Activated CD4-positive, alpha-beta T cell treated with anti-CD3 and anti-CD28 coated beads, Interleukin-2, Interleukin-6, amounts not matched to agents 100 ng/mL and 50 ng/mL, durations not matched to agents 16 hours and 8 hours (primary cell): ENCODE results near the gene TPD52L1.
"Not testable (repeated sequence)": the region's sequence is repeated elsewhere in the genome, so short reads cannot be mapped to it uniquely, and the experiment has no call there.

ENCODE experiments used
- DNase-seq: peaks from one replicate; pipeline ENCODE4 v3.0.0-alpha.2; 2020

The TPD52L1 gene

GRCh38 chr6:125280370-125281035, 126.9 kb downstream of the TPD52L1 start:
- not testable (repeated sequence) for DNase-seq

GRCh38 chr6:125282470-125282869, 128.9 kb downstream of the TPD52L1 start:
- DNase-seq, result not testable (repeated sequence)

DNA sequence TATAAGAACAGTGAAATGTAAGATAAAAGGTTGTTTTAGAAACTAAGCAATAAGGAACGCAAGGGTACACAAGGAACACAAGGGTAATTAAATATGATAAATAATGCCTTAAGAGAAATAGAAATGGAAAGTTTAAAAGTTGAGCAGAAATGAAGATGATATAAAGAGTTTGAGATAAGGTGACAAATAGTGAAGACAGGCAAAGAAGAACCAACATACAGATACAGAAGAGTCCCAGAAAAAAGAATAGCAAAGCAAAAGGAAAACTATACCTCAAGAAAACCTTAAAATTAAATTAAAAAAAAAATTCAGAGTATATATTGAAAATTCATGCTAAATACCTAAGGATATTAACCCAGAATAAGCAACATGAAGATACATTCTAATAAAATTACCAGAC, 131.8 kb downstream of the TPD52L1 start:
- DNase-seq, result no peak

DNA sequence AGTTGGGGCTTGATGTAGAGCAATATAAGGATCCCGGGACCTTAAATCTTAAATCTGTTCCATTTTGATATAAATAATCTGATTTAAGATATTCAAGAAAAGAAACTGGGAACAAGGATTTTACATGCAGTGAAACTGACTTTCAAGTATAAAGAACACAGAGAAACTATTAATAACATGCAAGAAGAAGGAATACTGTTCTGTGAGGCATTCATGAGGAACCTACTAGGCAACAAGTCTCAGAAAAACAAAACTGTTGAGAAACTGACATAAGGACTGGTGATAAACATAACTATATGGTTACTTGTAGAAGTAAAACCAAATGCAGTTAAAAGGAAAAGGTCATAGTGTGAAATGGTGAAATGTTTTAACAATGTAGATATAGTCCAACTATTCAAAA, 132.4 kb downstream of the TPD52L1 start:
- no peak for DNase-seq

- no peak for DNase-seq
These were observed 134.1 kb downstream of the TPD52L1 start for GRCh38 chr6:125287718-125288117.

DNA sequence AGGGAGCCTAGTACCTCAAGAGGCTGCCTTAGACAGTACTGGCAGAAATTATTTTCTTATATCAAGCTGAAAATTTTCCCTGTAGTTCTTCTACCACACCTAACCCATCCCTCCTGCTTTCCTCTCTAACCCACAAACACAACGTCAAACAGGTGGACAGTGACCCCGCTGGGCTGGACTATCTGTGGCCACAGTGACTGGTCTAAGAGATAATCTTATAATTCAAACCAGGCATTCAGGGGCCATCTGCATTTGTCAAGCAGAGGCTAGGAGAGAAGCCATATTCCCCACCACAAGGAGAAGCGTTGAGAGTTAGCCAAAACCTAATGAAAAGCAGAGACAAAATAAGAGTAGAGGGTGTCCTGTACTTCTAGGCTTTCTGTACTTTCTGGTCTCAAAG, 140.0 kb downstream of the TPD52L1 start:
- no peak for DNase-seq

DNA sequence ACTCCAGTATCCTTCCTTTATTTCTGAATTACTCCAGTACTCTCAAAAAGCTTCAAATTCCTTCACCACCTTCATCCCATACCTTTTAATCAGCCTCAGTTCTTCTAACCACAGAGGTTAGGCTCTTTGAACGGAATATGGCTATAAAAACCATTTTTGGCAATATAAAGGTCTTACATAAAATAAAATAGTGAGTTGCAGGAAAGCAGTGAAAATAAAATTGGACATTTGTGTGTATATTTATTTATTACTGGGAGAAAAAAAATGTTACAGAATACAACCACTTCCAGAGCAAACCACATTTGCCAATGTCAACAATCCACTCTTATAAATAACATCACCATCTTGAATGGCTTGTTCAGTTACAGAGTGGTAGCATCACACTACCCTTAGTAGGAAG, 140.5 kb downstream of the TPD52L1 start:
- no peak for DNase-seq

DNA sequence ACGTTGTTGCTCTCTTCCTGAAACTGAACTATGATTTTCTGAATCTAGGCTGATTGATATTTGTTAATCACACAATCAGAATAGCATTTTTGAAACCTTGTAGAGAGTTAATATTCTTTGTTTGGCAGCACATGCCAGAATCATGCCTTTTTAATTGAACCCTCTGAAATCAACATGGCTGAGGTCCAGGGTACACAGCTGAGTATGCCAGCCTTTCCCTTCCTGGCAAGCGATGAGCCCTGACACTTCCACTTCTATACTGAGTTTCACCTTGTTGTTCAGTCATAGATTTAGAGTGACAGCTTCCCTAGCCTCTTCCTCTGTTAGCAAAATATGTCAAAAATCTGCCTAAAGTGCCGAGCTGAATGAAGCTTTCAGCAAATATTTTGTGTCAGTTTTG, 141.4 kb downstream of the TPD52L1 start:
- DNase-seq, result no peak

- no peak for DNase-seq
These were observed 142.9 kb downstream of the TPD52L1 start for GRCh38 chr6:125296471-125296870.

GRCh38 chr6:125299257-125299656, 145.7 kb downstream of the TPD52L1 start:
- no peak for DNase-seq

DNA sequence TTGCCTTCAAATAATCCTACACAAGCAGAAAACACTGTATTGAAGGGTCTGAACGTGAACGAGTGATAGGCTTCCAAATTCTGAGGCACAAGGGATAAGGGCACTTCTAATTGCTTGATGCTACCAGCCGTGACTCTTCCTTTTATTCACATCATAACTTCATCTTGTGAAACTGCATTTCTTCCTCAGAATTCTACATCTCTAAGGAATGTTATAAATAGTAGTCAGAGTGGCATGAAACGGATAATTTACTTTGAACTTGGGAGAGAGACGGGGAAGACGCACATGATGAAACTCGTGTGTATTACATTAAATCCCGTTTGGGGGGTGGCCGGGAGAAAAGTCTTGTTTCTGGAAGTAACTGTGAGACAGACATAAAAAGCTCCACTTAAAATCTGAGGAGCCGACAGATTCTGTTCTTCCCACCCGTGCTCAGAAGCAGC, 147.4 kb downstream of the TPD52L1 start:
- no peak for DNase-seq

- DNase-seq, result peak; percentile 60
These were observed 148.1 kb downstream of the TPD52L1 start, which contains the start of gene HDDC2 for GRCh38 chr6:125301435-125302391. TSS of gene HDDC2 (minus strand) at chr6:125301967. CDS start at chr6:125301932, 35 bp downstream.

- no peak for DNase-seq
These were observed 149.4 kb downstream of the TPD52L1 start for GRCh38 chr6:125302840-125303511.

- DNase-seq, result no peak
These were observed 149.9 kb downstream of the TPD52L1 start for GRCh38 chr6:125303512-125303854.

DNA sequence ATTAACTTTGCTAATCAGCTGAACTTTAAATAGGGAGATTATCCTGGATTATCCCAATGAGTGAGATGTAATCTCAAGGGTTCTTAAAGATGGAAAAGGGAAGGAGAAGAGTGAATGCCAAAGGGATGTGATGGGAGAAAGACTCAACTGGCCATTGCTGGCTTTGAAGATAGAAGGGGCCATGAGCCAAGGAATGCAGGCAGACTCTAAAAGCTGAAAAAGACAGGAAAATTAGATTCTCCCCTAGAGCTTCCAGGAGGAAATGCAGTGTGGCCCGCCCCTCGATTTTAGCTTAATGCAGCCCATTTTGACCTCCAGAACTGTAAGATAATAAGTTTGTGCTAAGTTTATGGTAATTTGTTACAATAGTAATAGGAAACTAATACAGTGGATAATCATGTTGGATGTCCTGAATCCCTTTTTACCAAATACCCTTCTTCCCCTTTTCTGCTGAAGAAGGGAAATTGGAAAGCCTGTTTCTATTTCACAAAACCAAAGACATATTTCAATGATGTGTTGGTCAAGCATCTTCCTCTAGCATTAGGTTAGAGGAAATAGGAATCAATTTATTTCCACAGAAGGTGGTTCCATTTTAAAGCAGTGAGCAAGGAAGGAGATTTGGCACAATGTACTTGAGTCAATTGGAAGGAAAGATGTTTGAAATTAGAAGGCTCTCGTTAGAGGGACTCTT, 151.5 kb downstream of the TPD52L1 start:
- no peak for DNase-seq

DNA sequence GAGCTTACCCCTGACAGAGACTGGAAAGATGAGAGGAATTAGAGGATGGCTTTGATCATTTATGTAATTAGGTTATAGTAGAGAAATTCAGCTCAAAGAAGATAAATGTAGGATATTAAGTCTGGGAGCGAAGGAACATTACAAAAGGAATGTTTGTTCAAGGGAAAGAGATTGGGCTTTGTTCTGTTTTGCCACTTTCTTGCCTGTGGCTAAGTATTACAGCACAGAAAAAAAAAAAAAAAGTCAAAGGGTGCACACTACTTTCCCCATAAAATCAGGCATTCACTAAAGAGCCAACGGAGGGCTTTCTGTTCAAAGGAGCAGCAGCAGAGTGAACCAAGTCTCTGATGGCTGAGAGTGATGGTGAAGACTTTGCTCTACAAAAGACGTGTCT, 153.2 kb downstream of the TPD52L1 start:
- DNase-seq, result no peak

DNA sequence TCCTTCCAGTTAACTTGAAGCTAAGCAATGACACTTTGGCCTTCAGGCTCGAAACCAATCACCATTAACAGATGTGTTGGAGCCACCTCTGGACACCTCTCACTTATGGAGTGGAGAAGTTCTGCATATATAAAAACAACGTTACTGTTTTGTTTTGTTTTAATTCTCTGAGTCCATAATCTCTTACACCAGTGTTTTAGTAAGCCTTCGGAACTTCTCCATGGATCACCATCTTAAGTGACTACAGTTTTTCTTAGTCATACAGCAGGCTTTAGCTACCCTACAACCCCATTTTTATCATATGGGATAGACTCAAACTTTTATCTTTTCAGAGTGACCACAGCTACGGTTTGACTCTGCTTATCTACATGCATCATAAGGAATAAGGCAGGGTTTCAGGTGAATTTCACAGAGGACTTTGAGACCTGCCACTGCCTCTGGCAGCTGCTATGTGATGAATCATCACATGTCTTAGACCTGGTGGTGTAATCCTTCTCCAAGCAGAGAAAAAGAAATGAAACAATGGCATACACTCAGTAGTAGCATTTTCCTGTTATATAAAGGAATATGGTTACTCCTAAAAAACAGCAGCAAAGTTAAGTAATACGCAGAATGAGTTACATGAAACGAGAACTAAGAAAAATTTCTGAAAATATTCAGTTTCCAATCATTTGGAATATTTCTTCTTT, 153.7 kb downstream of the TPD52L1 start:
- no peak for DNase-seq

DNA sequence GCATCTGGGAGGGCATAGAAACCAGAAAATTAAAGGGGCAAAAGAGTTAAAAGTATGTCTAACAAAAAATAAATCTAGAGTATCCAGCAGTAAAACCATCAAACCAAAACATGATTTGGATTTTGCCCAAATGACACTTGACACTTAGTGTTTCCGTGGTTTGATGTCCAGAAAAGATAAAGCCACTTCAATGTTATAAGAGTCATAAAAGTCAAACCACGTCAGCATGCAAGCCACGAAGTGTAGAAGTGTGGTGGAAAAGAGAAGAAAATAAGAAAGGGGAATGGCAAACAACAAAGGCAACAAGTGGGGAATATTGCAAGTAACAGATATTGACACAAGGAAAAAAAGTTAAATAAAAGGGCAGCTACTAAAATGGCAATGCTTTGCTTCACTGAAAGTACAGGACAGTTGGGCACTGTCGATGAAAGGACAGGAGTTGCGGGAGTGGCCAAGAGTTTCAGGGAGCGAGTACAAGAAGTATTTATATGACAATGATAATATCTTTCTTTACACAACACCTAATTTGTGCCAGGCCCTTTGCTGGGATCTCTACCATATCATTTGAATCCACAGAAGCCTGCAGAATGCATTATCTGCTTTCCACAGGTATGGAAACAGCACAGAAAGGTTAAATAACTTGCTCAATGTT, 154.5 kb downstream of the TPD52L1 start:
- peak; percentile 25 for DNase-seq

DNA sequence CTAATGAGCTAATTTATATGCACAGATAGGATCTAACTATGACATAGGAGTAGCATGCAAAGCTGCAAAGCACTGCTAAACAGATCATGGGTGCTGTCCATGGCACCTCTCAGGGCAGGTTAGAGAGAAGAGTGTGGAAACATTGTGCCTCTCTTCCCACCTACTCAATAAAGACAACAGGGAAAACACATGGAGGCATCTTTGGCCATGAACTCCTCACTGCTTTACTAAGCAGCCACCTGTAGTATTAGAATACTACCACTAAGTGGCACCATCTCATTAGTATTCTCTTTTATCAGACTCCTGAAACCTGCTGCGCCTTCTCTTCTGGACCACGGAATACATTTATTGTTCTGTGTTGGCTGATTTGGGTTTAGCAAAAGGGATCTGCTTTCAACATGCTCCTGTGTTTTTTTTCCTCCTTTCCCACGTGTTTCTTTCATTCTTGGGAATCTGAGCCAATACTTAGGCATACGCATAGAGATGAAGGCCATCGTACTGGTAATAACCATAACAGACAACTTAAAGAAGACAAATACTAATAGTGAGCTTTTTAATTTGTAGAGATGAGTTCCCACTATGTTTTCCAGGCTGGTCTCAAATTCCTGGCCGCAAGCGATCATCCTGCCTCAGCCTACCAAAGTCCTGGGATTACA, 157.5 kb downstream of the TPD52L1 start:
- DNase-seq, result peak; percentile 59

- DNase-seq, result no peak
These were observed 158.9 kb downstream of the TPD52L1 start for GRCh38 chr6:125312478-125312877.

DNA sequence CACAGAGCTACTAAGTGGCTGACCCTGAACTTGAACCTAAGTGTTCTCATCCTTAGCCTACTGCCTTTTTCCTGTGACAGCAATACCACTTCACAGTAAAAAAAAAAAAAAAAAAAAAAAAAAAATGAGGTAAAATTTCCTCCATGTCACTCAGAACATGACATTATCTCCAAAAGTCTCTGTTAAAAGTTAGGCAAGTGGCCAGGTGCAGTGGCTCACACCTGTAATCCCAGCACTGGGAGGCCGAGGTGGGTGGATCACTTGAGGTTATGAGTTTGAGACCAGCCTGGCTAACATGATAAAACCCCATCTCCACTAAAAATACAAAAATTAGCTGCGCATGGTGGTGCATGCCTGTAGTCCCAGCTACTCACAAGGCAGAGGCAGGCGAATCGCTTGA, 159.4 kb downstream of the TPD52L1 start:
- no peak for DNase-seq
